Nephron progenitor cell (in vitro differentiated cells): ENCODE results near the gene KCND3.

Source experiments
- DNase-seq: peaks from one replicate; pipeline ENCODE4 v3.0.0; 2021
- H3K27ac Mint-ChIP-seq: 2 replicates; pipeline ENCODE4 v1.8.0; 2021; ENCODE audit warnings: mild to moderate bottlenecking, moderate library complexity, mixed read lengths
- H3K27me3 Mint-ChIP-seq: 2 replicates; pipeline ENCODE4 v1.8.0; 2021; ENCODE audit warnings: mild to moderate bottlenecking, low read depth, mixed read lengths; ENCODE audit not compliant: poor library complexity
- H3K36me3 Mint-ChIP-seq: 2 replicates; pipeline ENCODE4 v1.8.0; 2021; ENCODE audit warnings: low read depth, mixed read lengths
- H3K4me1 Mint-ChIP-seq: 2 replicates; pipeline ENCODE4 v1.8.0; 2021; ENCODE audit warnings: mixed read lengths
- H3K4me3 Mint-ChIP-seq: 2 replicates; pipeline ENCODE4 v1.8.0; 2021; ENCODE audit warnings: mild to moderate bottlenecking, moderate library complexity, mixed read lengths
- H3K9me3 Mint-ChIP-seq: 2 replicates; pipeline ENCODE4 v1.8.0; 2021; ENCODE audit warnings: mild to moderate bottlenecking, moderate library complexity, mixed read lengths
- CTCF ChIP-seq: fragments of 200-600 bp; sonication (generic); IDR thresholded peaks from 2 replicates; pipeline ENCODE4 v1.5.0; 2021; ENCODE audit warnings: antibody characterized with exemption

KCND3 gene

GRCh38 chr1:111987502-111987901 lies 2.0 kb downstream of the KCND3 start:
- no peak for TF ChIP-seq CTCF
- Mint-ChIP-seq H3K27ac (no peak overlapping the region), H3K36me3 (no peaks in the 10 kb centered on the region), H3K9me3 (no peaks in the 10 kb centered on the region), H3K4me1 (peaks cover 24% of the 10 kb centered on the region), H3K4me3 (no peak overlapping the region), H3K27me3 (peaks cover 79% of the 10 kb centered on the region)
- no peak for DNase-seq

- Mint-ChIP-seq H3K9me3 (peaks cover 4% of the 10 kb centered on the region), H3K4me1 (peaks cover under 1% of the 10 kb centered on the region)
Observed at GRCh38 chr1:111983500-111983899, 6.0 kb downstream of the KCND3 start.

GRCh38 chr1:111982428-111982827 lies 7.0 kb downstream of the KCND3 start:
- H3K4me3 Mint-ChIP-seq = no peak overlapping the region
- peaks cover 69% of the 10 kb centered on the region for H3K27me3 Mint-ChIP-seq
- H3K9me3 Mint-ChIP-seq = peaks cover 4% of the 10 kb centered on the region
- TF ChIP-seq CTCF = no peak
- no peak overlapping the region for H3K27ac Mint-ChIP-seq
- no peaks in the 10 kb centered on the region for H3K36me3 Mint-ChIP-seq
- H3K4me1 Mint-ChIP-seq = no peaks in the 10 kb centered on the region
- no peak for DNase-seq

More at GRCh38 chr1:111983500-111983899, 6.0 kb downstream of the KCND3 start:
- Mint-ChIP-seq H3K27ac (no peak overlapping the region), H3K4me3 (no peak overlapping the region), H3K36me3 (no peaks in the 10 kb centered on the region), H3K27me3 (peaks cover 70% of the 10 kb centered on the region)
- DNase-seq = no peak
- TF ChIP-seq CTCF = no peak

- TF ChIP-seq CTCF = no peak
- Mint-ChIP-seq H3K27me3 (peaks cover 67% of the 10 kb centered on the region), H3K9me3 (peaks cover 4% of the 10 kb centered on the region), H3K4me1 (no peaks in the 10 kb centered on the region), H3K4me3 (no peak overlapping the region), H3K36me3 (no peaks in the 10 kb centered on the region), H3K27ac (no peak overlapping the region)
- DNase-seq = no peak
Observed at GRCh38 chr1:111981871-111982270, 7.6 kb downstream of the KCND3 start.

- H3K4me3 Mint-ChIP-seq = no peak overlapping the region
- H3K9me3 Mint-ChIP-seq = peaks cover 4% of the 10 kb centered on the region
- H3K36me3 Mint-ChIP-seq = no peaks in the 10 kb centered on the region
- no peak overlapping the region for H3K27ac Mint-ChIP-seq
- no peaks in the 10 kb centered on the region for H3K4me1 Mint-ChIP-seq
- peaks cover 59% of the 10 kb centered on the region for H3K27me3 Mint-ChIP-seq
- no peak for DNase-seq
- TF ChIP-seq CTCF = no peak
Observed at GRCh38 chr1:111981090-111981489, 8.4 kb downstream of the KCND3 start.

- H3K27ac Mint-ChIP-seq = no peak overlapping the region
- peaks cover 58% of the 10 kb centered on the region for H3K27me3 Mint-ChIP-seq
- H3K36me3 Mint-ChIP-seq = no peaks in the 10 kb centered on the region
- no peaks in the 10 kb centered on the region for H3K4me1 Mint-ChIP-seq
- TF ChIP-seq CTCF = no peak
- peaks cover 4% of the 10 kb centered on the region for H3K9me3 Mint-ChIP-seq
- no peak overlapping the region for H3K4me3 Mint-ChIP-seq
- DNase-seq = no peak
Observed at GRCh38 chr1:111980686-111981085, 8.8 kb downstream of the KCND3 start.
